ENCODE measurements around the gene TREM2.

DNA sequence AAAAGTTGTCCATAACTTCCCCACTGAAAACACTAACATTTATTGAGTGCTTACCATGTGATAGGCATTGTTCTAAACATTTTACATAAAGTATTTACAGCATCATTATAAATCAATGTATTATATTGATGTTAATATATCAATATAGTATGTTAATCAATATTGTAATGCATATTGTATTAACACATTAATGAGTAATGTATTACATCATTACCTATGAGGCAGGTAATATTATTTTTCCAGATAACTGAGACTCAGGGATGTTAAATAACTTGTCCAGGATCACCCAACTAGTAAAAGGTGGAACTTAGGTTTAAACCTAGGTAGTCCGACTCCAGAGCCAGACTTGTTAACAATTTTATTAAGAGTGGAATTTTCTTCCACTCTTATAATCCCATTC is 12.2 kb upstream of the TREM2 start:
- TF ChIP-seq, protein P1, sequence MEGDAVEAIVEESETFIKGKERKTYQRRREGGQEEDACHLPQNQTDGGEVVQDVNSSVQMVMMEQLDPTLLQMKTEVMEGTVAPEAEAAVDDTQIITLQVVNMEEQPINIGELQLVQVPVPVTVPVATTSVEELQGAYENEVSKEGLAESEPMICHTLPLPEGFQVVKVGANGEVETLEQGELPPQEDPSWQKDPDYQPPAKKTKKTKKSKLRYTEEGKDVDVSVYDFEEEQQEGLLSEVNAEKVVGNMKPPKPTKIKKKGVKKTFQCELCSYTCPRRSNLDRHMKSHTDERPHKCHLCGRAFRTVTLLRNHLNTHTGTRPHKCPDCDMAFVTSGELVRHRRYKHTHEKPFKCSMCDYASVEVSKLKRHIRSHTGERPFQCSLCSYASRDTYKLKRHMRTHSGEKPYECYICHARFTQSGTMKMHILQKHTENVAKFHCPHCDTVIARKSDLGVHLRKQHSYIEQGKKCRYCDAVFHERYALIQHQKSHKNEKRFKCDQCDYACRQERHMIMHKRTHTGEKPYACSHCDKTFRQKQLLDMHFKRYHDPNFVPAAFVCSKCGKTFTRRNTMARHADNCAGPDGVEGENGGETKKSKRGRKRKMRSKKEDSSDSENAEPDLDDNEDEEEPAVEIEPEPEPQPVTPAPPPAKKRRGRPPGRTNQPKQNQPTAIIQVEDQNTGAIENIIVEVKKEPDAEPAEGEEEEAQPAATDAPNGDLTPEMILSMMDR (IDR thresholded peaks at IDR 0.05): no peak
- TF ChIP-seq EZH2 (IDR thresholded peaks at IDR 0.05; ENCODE audit: borderline replicate concordance, insufficient read depth, low read depth, low read length, poor library complexity, severe bottlenecking): no peak

Measured in B cell (primary cell).